Measurements from ENCODE around the gene CDCA7L.

CDCA7L gene

DNA sequence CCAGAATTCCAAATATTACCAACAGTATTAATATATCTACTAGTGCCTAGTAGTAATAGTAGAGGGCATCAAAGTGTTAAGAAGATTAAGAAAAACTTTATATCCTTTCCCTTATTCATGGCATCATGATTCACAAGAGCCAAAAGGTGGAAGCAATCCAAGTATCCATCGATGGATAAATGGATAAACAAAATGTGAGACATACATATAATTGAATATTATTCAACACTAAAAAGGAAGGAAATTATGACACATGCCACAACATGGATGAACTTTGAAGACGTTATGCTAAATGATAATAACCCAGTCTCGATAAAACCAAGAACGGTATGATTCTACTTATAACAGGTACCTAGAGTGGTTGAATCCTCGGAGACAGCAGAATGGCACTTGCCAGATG is 23.1 kb downstream of the CDCA7L start:
- DNase-seq (ENCODE audit: extremely low read depth, low read depth) = no peak
- H3K4me3 ChIP-seq (replicated peaks; ENCODE audit: low read depth, low read length) = no peak overlapping the region
- TF ChIP-seq, protein P1, sequence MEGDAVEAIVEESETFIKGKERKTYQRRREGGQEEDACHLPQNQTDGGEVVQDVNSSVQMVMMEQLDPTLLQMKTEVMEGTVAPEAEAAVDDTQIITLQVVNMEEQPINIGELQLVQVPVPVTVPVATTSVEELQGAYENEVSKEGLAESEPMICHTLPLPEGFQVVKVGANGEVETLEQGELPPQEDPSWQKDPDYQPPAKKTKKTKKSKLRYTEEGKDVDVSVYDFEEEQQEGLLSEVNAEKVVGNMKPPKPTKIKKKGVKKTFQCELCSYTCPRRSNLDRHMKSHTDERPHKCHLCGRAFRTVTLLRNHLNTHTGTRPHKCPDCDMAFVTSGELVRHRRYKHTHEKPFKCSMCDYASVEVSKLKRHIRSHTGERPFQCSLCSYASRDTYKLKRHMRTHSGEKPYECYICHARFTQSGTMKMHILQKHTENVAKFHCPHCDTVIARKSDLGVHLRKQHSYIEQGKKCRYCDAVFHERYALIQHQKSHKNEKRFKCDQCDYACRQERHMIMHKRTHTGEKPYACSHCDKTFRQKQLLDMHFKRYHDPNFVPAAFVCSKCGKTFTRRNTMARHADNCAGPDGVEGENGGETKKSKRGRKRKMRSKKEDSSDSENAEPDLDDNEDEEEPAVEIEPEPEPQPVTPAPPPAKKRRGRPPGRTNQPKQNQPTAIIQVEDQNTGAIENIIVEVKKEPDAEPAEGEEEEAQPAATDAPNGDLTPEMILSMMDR (IDR thresholded peaks at IDR 0.05; ENCODE audit: low read depth, low read length, missing control alignments) = no peak

DNA sequence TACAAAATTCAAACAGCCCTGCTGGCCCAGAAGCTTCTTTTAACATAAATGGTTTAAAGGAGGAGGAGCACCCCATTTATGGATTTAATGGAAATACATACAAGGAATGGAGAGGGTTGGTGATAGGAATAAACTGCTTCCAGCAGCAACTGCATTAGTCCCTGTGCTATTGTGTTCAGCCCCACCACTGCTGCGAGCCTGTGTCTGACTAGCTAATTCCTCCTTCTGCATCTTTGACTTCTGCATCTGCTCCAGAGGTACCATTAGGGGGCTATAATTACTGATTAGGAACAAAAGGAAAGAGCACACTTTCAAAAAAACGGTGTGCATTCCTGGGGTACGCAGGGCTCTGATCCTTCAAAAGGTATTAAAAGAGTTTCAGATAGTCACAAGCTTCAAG is 24.8 kb downstream of the CDCA7L start:
- TF ChIP-seq, protein P1 (IDR thresholded peaks at IDR 0.05; ENCODE audit: low read depth, low read length, missing control alignments) = no peak
- no peak for DNase-seq (ENCODE audit: extremely low read depth, low read depth)

DNA sequence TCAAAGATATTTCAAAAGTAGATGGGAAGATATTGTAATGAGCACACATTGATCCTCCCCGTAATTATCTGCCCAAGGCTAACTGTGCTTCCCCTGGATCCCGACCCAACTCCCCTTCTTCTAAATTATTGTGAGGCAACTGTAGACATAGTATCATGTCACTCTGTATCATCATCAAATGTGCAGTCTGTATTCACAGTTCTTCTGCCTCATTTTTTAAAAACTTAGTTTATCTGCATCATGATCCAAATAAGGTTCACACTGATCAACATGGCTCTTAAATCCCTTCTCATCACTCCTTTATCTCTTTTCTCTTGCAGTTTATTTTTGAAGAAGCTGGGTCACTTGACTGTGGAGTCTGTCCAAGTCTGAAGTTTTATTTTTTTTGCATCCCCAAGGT is 27.5 kb downstream of the CDCA7L start:
- no peak overlapping the region for H3K4me3 ChIP-seq (replicated peaks; ENCODE audit: low read depth, low read length)
- TF ChIP-seq, protein P1 (IDR thresholded peaks at IDR 0.05; ENCODE audit: low read depth, low read length, missing control alignments) = no peak
- no peak for DNase-seq (ENCODE audit: extremely low read depth, low read depth)

More for the DNA sequence above, 24.8 kb downstream of the CDCA7L start:
- no peak overlapping the region for H3K4me3 ChIP-seq (replicated peaks; ENCODE audit: low read depth, low read length)

DNA sequence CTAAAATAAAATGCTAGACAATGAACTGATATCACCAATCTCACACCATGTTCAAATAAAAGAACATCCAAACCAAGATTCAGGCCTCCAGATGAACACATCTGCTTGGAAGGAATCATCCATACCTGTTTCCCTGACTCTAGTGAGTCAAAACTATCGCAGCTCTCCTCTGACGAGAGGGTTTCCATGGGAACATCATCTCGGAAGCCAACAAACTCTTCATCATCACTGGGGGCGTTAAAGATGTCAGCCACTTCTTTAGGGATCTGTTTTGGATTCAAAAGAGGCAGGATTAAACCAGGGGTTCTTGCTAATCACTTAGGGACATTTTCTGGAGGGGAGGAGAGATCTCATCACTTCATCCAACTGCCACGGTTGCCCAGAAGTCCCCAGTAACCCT is 29.1 kb downstream of the CDCA7L start:
- TF ChIP-seq, protein P1 (IDR thresholded peaks at IDR 0.05; ENCODE audit: low read depth, low read length, missing control alignments) = no peak
- DNase-seq (ENCODE audit: extremely low read depth, low read depth) = no peak
- no peak overlapping the region for H3K4me3 ChIP-seq (replicated peaks; ENCODE audit: low read depth, low read length)

DNA sequence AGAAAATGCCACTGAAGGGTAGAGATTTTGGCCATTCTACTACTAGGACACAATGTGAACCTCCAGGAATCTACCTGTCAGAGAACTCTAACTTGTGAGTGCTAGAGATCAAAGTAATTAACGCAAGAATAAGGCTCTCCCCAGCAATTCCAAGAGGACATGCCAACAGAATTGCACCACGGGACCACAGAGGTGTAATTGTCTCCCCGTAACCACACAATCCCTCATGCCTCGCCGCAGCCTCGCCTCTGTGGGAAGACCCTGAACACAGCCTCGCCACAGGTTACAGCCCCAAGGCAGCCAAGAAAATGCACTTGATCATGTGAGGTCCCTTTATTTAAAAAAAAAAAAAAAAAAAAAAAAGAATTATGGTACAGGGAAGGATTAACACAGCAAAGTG is 29.5 kb downstream of the CDCA7L start:
- TF ChIP-seq, protein P1 (IDR thresholded peaks at IDR 0.05; ENCODE audit: low read depth, low read length, missing control alignments) = no peak
- no peak for DNase-seq (ENCODE audit: extremely low read depth, low read depth)
- no peak overlapping the region for H3K4me3 ChIP-seq (replicated peaks; ENCODE audit: low read depth, low read length)

DNA sequence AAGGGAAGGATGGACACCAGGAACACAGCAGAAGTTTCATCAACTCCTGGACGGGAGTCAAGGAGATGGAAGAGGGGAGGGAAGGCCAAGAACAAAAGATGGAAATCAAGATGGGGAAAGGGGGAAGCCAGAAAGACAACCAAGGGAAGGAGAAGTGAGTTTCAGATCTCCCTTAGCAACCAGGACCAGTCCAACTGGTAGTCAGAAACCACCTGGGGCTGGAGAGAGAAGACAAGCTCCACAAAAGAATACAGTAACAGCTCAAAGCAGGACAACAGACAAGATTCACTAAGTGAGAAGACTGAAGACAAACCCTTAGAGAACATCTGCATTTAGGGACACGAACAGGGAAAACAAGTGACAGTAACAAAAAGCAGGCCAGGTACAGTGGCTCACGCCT is 30.6 kb downstream of the CDCA7L start:
- no peak for DNase-seq (ENCODE audit: extremely low read depth, low read depth)
- TF ChIP-seq, protein P1 (IDR thresholded peaks at IDR 0.05; ENCODE audit: low read depth, low read length, missing control alignments) = no peak
- H3K4me3 ChIP-seq (replicated peaks; ENCODE audit: low read depth, low read length) = no peak overlapping the region

DNA sequence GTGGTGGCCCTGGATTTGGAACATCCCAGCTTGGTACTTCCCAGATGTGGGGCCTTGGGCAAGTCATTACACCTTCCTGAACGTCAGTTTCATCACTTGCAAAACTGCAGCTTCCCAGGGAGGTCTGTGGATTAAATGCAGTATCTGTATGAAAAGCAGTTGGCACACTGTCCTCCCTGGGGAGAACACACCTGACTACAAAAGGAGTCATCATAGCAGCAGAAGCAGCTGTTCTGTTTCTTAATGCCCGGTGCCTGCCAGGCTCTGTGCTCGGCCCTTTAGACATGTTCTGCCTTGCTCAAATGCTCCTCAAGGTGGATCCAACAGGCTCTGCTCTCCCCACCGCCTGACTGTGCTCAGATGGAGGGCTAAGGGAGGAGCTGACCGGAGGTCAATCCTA is 31.0 kb downstream of the CDCA7L start:
- TF ChIP-seq, protein P1 (IDR thresholded peaks at IDR 0.05; ENCODE audit: low read depth, low read length, missing control alignments) = no peak
- DNase-seq (ENCODE audit: extremely low read depth, low read depth) = no peak
- H3K4me3 ChIP-seq (replicated peaks; ENCODE audit: low read depth, low read length) = no peak overlapping the region

Data from HFF-Myc (cell line).